K562 (cell line): ENCODE measurements around the gene EIF4G1. TPM values are rescaled to one million over a fixed set of nuclear protein-coding genes. Genes with fewer than 3 reads are reported as not detected.

Experiments used
- BCOR ChIP-seq: fragments of 450-650 bp; IDR thresholded peaks from 2 replicates; pipeline ENCODE4 v1.6.1; 2016
- CBX3 ChIP-seq, 2 experiments: IDR thresholded peaks; 1 replicate in 1 of 2; 2 replicates in 1 of 2; pipeline ENCODE4 v1.6.1; 2012; ENCODE audit warnings: inconsistent platforms in 2 of 2, low read length in 2 of 2, borderline replicate concordance in 1 of 2, control low read depth in 1 of 2
- MCM3 ChIP-seq: fragments of 450-650 bp; IDR thresholded peaks from 2 replicates; pipeline ENCODE4 v1.6.1; 2016
- NR2F6 ChIP-seq: fragments of 450-650 bp; formaldehyde crosslinking; IDR thresholded peaks from 2 replicates; pipeline ENCODE4 v1.4.0; 2020; ENCODE audit warnings: mild to moderate bottlenecking
- SIX5 ChIP-seq, 2 experiments: IDR thresholded peaks; 2 replicates each; pipeline ENCODE4 v1.6.1; 2011; ENCODE audit warnings: low read length in 2 of 2, borderline replicate concordance in 1 of 2, low read depth in 1 of 2, mild to moderate bottlenecking in 1 of 2, moderate library complexity in 1 of 2; ENCODE audit not compliant: insufficient read depth in 1 of 2
- SRSF3 ChIP-seq: fragments of 200-400 bp; formaldehyde crosslinking; IDR thresholded peaks from 2 replicates; pipeline ENCODE4 v1.6.1; 2016; ENCODE audit warnings: mild to moderate bottlenecking, low read length, moderate library complexity; ENCODE audit not compliant: insufficient read depth
- STAT5B ChIP-seq: fragments of 250-450 bp; sonication (Bioruptor Pico); IDR thresholded peaks from 2 replicates; pipeline ENCODE4 v1.8.0; 2021; ENCODE audit warnings: mild to moderate bottlenecking, inconsistent platforms
- polyA plus RNA-seq, 8 experiments: library from polyadenylated mRNA; depleted of rRNA in 4 of 8; stranded (reverse) in 5 of 8; unstranded in 3 of 8; fragments of >200 nt; fragmentation: Nextera tagmentation in 2 of 8; fragmentation: Illumina TruSeq in 1 of 8; extraction: Ambion mirVana in 2 of 8; extraction: Trizol in 1 of 8; gene quantifications; 2 replicates each; pipeline versions ENCODE4 v1.2.1 to v1.2.3, GENCODE V29; 2011 to 2014; ENCODE audit warnings: inconsistent platforms in 1 of 8, missing spikeins in 1 of 8
- total RNA-seq, 7 experiments: library from RNA; depleted of rRNA in 6 of 7; stranded (reverse); fragments of >200 nt in 6 of 7; fragmentation: Illumina TruSeq in 2 of 7; extraction: Trizol in 2 of 7; gene quantifications; 2 replicates each; pipeline versions ENCODE4 v1.2.1 to v1.2.3, GENCODE V29; 2011 to 2021; ENCODE audit warnings: low replicate concordance in 1 of 7
- TF ChIP-seq, protein P1 (sequence below): fragments of 250-450 bp; sonication (Bioruptor Pico); IDR thresholded peaks from 2 replicates; pipeline ENCODE4 v1.4.0; 2020
- TF ChIP-seq, protein P2 (sequence below): IDR thresholded peaks from 2 replicates; pipeline ENCODE4 v1.6.1; 2011; ENCODE audit warnings: borderline replicate concordance, low read depth, mild to moderate bottlenecking, moderate library complexity, low read length; ENCODE audit not compliant: insufficient read depth, poor library complexity, severe bottlenecking
- TF ChIP-seq, protein P3 (sequence below), 2 experiments: fragments of 150-350 bp in 1 of 2; IDR thresholded peaks; 2 replicates each; pipeline ENCODE4 v1.6.1; 2012 to 2016; ENCODE audit warnings: low read depth in 2 of 2, low read length in 2 of 2, mild to moderate bottlenecking in 1 of 2, moderate library complexity in 1 of 2
- TF ChIP-seq, protein P4 (sequence below): fragments of 450-650 bp; formaldehyde crosslinking; IDR thresholded peaks from 2 replicates; pipeline ENCODE4 v1.4.0; 2022; ENCODE audit warnings: missing genetic modification characterization

The EIF4G1 gene
- total and polyA plus RNA-seq, 9 of the 15 experiments (the other 6 are each of a cell fraction or from before 2014, with no cell fraction given): 4.6 to 505 (median 155) TPM

DNA sequence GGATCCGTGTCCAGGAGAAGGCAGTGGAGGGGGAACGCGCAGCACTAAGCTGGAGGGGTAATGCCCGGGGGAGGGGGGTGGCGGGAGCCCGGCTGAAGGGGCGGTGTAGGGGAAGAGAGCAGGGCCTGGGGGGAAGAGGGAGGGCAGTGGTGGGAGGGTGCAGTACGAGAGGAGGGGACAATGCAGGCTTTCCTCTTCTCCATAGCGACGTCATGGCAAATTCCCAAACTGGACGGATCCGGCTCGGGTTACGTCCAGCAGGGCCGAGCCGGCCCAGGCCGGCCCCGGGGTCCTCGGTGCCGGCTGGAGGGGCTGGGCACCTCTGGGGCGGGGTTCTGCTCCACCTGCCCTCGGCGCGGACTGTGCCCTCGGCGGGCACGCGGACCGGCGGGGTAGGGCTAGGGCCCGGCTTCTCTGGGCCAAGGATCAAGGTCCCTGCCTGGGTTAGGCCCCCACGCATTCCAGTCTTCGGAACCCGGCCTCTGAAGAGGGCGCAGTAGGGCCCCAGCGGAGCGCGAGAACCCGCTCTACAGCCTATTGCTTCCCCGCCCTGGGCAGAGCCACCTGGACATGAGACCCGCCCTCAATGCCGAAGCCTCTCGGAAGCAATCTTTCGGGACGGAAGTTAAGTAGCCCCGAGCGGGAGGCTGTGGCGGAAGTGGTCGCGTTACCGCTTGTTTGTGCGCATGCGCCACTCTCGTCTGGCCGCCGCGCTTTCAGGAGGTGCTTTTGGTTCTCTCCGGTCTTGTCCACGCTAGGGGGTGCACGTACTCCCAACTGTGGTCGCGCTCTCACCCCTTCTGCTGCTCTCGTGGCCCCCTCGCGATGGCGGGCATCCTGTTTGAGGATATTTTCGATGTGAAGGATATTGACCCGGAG is 48.5 kb downstream of the EIF4G1 start (continued):
- TF ChIP-seq, protein P1, sequence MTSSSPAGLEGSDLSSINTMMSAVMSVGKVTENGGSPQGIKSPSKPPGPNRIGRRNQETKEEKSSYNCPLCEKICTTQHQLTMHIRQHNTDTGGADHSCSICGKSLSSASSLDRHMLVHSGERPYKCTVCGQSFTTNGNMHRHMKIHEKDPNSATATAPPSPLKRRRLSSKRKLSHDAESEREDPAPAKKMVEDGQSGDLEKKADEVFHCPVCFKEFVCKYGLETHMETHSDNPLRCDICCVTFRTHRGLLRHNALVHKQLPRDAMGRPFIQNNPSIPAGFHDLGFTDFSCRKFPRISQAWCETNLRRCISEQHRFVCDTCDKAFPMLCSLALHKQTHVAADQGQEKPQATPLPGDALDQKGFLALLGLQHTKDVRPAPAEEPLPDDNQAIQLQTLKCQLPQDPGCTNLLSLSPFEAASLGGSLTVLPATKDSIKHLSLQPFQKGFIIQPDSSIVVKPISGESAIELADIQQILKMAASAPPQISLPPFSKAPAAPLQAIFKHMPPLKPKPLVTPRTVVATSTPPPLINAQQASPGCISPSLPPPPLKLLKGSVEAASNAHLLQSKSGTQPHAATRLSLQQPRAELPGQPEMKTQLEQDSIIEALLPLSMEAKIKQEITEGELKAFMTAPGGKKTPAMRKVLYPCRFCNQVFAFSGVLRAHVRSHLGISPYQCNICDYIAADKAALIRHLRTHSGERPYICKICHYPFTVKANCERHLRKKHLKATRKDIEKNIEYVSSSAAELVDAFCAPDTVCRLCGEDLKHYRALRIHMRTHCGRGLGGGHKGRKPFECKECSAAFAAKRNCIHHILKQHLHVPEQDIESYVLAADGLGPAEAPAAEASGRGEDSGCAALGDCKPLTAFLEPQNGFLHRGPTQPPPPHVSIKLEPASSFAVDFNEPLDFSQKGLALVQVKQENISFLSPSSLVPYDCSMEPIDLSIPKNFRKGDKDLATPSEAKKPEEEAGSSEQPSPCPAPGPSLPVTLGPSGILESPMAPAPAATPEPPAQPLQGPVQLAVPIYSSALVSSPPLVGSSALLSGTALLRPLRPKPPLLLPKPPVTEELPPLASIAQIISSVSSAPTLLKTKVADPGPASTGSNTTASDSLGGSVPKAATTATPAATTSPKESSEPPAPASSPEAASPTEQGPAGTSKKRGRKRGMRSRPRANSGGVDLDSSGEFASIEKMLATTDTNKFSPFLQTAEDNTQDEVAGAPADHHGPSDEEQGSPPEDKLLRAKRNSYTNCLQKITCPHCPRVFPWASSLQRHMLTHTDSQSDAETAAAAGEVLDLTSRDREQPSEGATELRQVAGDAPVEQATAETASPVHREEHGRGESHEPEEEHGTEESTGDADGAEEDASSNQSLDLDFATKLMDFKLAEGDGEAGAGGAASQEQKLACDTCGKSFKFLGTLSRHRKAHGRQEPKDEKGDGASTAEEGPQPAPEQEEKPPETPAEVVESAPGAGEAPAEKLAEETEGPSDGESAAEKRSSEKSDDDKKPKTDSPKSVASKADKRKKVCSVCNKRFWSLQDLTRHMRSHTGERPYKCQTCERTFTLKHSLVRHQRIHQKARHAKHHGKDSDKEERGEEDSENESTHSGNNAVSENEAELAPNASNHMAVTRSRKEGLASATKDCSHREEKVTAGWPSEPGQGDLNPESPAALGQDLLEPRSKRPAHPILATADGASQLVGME: no peak
- no peak for TF ChIP-seq SRSF3
- peak in 1 of 2 experiments; percentile 73; a peak in 2 of 3 replicates for TF ChIP-seq CBX3 (IDR thresholded peaks at IDR 0.05; ENCODE audit: borderline replicate concordance in 1 of 2, low read length in 2 of 2)
- no peak for TF ChIP-seq STAT5B
- no peak; the same call in 1 of the 2 replicates for TF ChIP-seq BCOR
- peak; percentile 48 to 49; a peak in 3 of 4 replicates for TF ChIP-seq SIX5 (IDR thresholded peaks at IDR 0.05; ENCODE audit: borderline replicate concordance in 1 of 2, insufficient read depth in 1 of 2, low read depth in 1 of 2, low read length in 2 of 2)
- TF ChIP-seq, protein P2, sequence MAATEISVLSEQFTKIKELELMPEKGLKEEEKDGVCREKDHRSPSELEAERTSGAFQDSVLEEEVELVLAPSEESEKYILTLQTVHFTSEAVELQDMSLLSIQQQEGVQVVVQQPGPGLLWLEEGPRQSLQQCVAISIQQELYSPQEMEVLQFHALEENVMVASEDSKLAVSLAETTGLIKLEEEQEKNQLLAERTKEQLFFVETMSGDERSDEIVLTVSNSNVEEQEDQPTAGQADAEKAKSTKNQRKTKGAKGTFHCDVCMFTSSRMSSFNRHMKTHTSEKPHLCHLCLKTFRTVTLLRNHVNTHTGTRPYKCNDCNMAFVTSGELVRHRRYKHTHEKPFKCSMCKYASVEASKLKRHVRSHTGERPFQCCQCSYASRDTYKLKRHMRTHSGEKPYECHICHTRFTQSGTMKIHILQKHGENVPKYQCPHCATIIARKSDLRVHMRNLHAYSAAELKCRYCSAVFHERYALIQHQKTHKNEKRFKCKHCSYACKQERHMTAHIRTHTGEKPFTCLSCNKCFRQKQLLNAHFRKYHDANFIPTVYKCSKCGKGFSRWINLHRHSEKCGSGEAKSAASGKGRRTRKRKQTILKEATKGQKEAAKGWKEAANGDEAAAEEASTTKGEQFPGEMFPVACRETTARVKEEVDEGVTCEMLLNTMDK: peak; percentile 91
- TF ChIP-seq, protein P3, sequence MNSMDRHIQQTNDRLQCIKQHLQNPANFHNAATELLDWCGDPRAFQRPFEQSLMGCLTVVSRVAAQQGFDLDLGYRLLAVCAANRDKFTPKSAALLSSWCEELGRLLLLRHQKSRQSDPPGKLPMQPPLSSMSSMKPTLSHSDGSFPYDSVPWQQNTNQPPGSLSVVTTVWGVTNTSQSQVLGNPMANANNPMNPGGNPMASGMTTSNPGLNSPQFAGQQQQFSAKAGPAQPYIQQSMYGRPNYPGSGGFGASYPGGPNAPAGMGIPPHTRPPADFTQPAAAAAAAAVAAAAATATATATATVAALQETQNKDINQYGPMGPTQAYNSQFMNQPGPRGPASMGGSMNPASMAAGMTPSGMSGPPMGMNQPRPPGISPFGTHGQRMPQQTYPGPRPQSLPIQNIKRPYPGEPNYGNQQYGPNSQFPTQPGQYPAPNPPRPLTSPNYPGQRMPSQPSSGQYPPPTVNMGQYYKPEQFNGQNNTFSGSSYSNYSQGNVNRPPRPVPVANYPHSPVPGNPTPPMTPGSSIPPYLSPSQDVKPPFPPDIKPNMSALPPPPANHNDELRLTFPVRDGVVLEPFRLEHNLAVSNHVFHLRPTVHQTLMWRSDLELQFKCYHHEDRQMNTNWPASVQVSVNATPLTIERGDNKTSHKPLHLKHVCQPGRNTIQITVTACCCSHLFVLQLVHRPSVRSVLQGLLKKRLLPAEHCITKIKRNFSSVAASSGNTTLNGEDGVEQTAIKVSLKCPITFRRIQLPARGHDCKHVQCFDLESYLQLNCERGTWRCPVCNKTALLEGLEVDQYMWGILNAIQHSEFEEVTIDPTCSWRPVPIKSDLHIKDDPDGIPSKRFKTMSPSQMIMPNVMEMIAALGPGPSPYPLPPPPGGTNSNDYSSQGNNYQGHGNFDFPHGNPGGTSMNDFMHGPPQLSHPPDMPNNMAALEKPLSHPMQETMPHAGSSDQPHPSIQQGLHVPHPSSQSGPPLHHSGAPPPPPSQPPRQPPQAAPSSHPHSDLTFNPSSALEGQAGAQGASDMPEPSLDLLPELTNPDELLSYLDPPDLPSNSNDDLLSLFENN (IDR thresholded peaks at IDR 0.05; ENCODE audit: low read depth in 2 of 2, low read length in 2 of 2): no peak
- TF ChIP-seq, protein P4, sequence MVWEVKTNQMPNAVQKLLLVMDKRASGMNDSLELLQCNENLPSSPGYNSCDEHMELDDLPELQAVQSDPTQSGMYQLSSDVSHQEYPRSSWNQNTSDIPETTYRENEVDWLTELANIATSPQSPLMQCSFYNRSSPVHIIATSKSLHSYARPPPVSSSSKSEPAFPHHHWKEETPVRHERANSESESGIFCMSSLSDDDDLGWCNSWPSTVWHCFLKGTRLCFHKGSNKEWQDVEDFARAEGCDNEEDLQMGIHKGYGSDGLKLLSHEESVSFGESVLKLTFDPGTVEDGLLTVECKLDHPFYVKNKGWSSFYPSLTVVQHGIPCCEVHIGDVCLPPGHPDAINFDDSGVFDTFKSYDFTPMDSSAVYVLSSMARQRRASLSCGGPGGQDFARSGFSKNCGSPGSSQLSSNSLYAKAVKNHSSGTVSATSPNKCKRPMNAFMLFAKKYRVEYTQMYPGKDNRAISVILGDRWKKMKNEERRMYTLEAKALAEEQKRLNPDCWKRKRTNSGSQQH (CRISPR knock-in tag): peak; percentile 23; the same call in 1 of the 2 replicates
- TF ChIP-seq NR2F6 (CRISPR knock-in tag): no peak
- no peak for TF ChIP-seq MCM3
